HCT116 (cell line): ENCODE results near the gene STAB1. TPM values are rescaled to one million over a fixed set of nuclear protein-coding genes. Genes with fewer than 3 reads are reported as not detected.

ENCODE experiments used
- ATAC-seq: fragments of 200-7000 bp; cut with Tn5 transposase; 2 replicates; pipeline ENCODE4 v1.9.1; 2020; ENCODE audit warnings: mild to moderate bottlenecking, moderate library complexity
- BruUV-seq: library from RNA; stranded (reverse); fragments of 400-500 nt; replicated peaks from 2 replicates; lab custom pipeline; 2021; lab: Mats Ljungman, UMichigan
- CTCF ChIA-PET: fragments of 300-600 bp; sonication (Branson Sonifier 250); formaldehyde crosslinking; loops from one replicate; lab custom pipeline; 2021; ENCODE audit warnings: antibody characterized with exemption; lab: Charles Lee
- POLR2A ChIA-PET: fragments of 300-600, 350-600 bp; sonication (Branson Sonifier 250); formaldehyde crosslinking; loops from one replicate; lab custom pipeline; 2021; ENCODE audit warnings: antibody characterized with exemption; lab: Charles Lee
- RAD21 ChIA-PET, 2 experiments: fragments of 300-600 bp; sonication (Branson Sonifier 250); formaldehyde crosslinking; loops; one replicate each; lab custom pipeline; 2023; ENCODE audit warnings: low total read pairs in 2 of 2; ENCODE audit not compliant: uncharacterized antibody in 2 of 2, unreplicated experiment in 2 of 2, low non-redundant PET in 1 of 2; lab: Charles Lee
- DNase-seq: peaks from one replicate; pipeline ENCODE4 v3.0.0-alpha.2; 2010; ENCODE audit warnings: low read depth, low spot score
- H2AFZ ChIP-seq: fragments of 200-600 bp; shearing (Covaris generic), sonication (generic); 2 replicates; pipeline ENCODE4 v1.6.1; 2017; ENCODE audit warnings: low read depth, mixed run types, mixed read lengths, antibody characterized with exemption, low read length; ENCODE audit not compliant: poor library complexity, severe bottlenecking
- H3K27ac ChIP-seq: 2 replicates; pipeline ENCODE4 v1.5.1; 2012; ENCODE audit warnings: low read depth, low read length
- H3K27me3 ChIP-seq: fragments of 200-600 bp; sonication (generic); 2 replicates; pipeline ENCODE4 v1.6.1; 2016; ENCODE audit warnings: mixed run types, low read length, mixed read lengths; ENCODE audit not compliant: insufficient read depth
- H3K36me3 ChIP-seq, 2 experiments: fragments of 200-500 bp in 1 of 2; fragments of 200-600 bp in 1 of 2; sonication (Bioruptor generic) in 1 of 2; sonication (generic) in 1 of 2; 2 replicates each; pipeline versions ENCODE4 v1.5.1 to v1.6.1; 2014 to 2016; ENCODE audit warnings: low read length in 2 of 2, inconsistent platforms in 1 of 2, mixed read lengths in 1 of 2, mixed run types in 1 of 2; ENCODE audit not compliant: insufficient read depth in 2 of 2, control insufficient read depth in 1 of 2
- H3K4me1 ChIP-seq, 2 experiments: fragments of 200-600 bp in 1 of 2; sonication (generic) in 1 of 2; 2 replicates each; pipeline versions ENCODE4 v1.5.1 to v1.6.1; 2012 to 2017; ENCODE audit warnings: low read length in 2 of 2, inconsistent platforms in 1 of 2, mild to moderate bottlenecking in 1 of 2, mixed read lengths in 1 of 2, mixed run types in 1 of 2, moderate library complexity in 1 of 2; ENCODE audit not compliant: insufficient read depth in 2 of 2, control insufficient read depth in 1 of 2
- H3K4me2 ChIP-seq: fragments of 200-600 bp; sonication (generic); 2 replicates; pipeline ENCODE4 v1.6.1; 2017; ENCODE audit warnings: mixed run types, low read length, mixed read lengths
- H3K4me3 ChIP-seq, 2 experiments: fragments of 200-600 bp in 1 of 2; sonication (generic) in 1 of 2; replicated peaks in 1 of 2; 2 replicates each; pipeline ENCODE4 v1.5.1; 2011 to 2016; ENCODE audit warnings: low read length in 2 of 2, control low read depth in 1 of 2, low read depth in 1 of 2, mild to moderate bottlenecking in 1 of 2, mixed read lengths in 1 of 2, mixed run types in 1 of 2
- H3K79me2 ChIP-seq: fragments of 200-600 bp; sonication (generic); 2 replicates; pipeline ENCODE4 v1.6.1; 2017; ENCODE audit warnings: mild to moderate bottlenecking, mixed run types, low read length, moderate library complexity, mixed read lengths; ENCODE audit not compliant: insufficient read depth
- H3K9ac ChIP-seq: fragments of 200-600 bp; sonication (generic); 2 replicates; pipeline ENCODE4 v1.6.1; 2016; ENCODE audit warnings: low read length, mixed read lengths
- H3K9me2 ChIP-seq: fragments of 200-600 bp; sonication (generic), shearing (Covaris generic); 2 replicates; pipeline ENCODE4 v1.6.1; 2017; ENCODE audit warnings: mixed run types, mild to moderate bottlenecking, moderate library complexity; ENCODE audit not compliant: insufficient read depth
- H3K9me3 ChIP-seq, 2 experiments: fragments of 200-500 bp in 1 of 2; fragments of 200-600 bp in 1 of 2; sonication (Bioruptor generic) in 1 of 2; sonication (generic) in 1 of 2; 2 replicates each; pipeline ENCODE4 v1.6.1; 2014 to 2017; ENCODE audit warnings: low read length in 2 of 2, mixed read lengths in 2 of 2, inconsistent platforms in 1 of 2, low read depth in 1 of 2, mild to moderate bottlenecking in 1 of 2, mixed run types in 1 of 2, moderate library complexity in 1 of 2; ENCODE audit not compliant: control insufficient read depth in 1 of 2, insufficient read depth in 1 of 2
- H4K20me1 ChIP-seq: fragments of 200-600 bp; sonication (generic), shearing (Covaris generic); 2 replicates; pipeline ENCODE4 v1.6.1; 2017; ENCODE audit warnings: mixed run types, mild to moderate bottlenecking, moderate library complexity; ENCODE audit not compliant: insufficient read depth
- CBX3 ChIP-seq: IDR thresholded peaks from 2 replicates; pipeline ENCODE4 v1.6.1; 2012; ENCODE audit warnings: low read depth
- CEBPB ChIP-seq: IDR thresholded peaks from 2 replicates; pipeline ENCODE4 v1.6.1; 2012; ENCODE audit warnings: low read depth
- ELF1 ChIP-seq: IDR thresholded peaks from 2 replicates; pipeline ENCODE4 v1.6.1; 2012; ENCODE audit warnings: low read depth, borderline replicate concordance
- EZH2 ChIP-seq: fragments of 200-600 bp; sonication (generic); IDR thresholded peaks from 2 replicates; pipeline ENCODE4 v1.6.1; 2017; ENCODE audit warnings: antibody characterized with exemption, mixed run types
- JUND ChIP-seq: IDR thresholded peaks from 2 replicates; pipeline ENCODE4 v1.6.1; 2012
- MAX ChIP-seq: IDR thresholded peaks from 2 replicates; pipeline ENCODE4 v1.6.1; 2012
- POLR2AphosphoS5 ChIP-seq: IDR thresholded peaks from 2 replicates; pipeline ENCODE4 v1.6.1; 2011; ENCODE audit warnings: mild to moderate bottlenecking, low read depth, low read length, moderate library complexity
- SRF ChIP-seq: IDR thresholded peaks from 2 replicates; pipeline ENCODE4 v1.6.1; 2012; ENCODE audit warnings: low read depth
- TCF7L2 ChIP-seq: IDR thresholded peaks from 2 replicates; pipeline ENCODE4 v1.7.0; 2011; ENCODE audit warnings: borderline replicate concordance, inconsistent platforms; ENCODE audit not compliant: insufficient read depth, insufficient read length; ENCODE audit errors: extremely low read depth
- YY1 ChIP-seq: IDR thresholded peaks from 2 replicates; pipeline ENCODE4 v1.6.1; 2011; ENCODE audit warnings: low read length, low read depth, moderate library complexity, mild to moderate bottlenecking; ENCODE audit not compliant: insufficient replicate concordance; ENCODE audit errors: extremely low read depth
- ZFX ChIP-seq: fragments of 450-650 bp; IDR thresholded peaks from 2 replicates; pipeline ENCODE4 v1.6.1; 2017
- ZNF274 ChIP-seq: fragments of 200-500 bp; sonication (Bioruptor generic); IDR thresholded peaks from 2 replicates; pipeline ENCODE4 v1.6.1; 2014; ENCODE audit warnings: mild to moderate bottlenecking, low read depth, low read length, inconsistent platforms
- intact Hi-C: fragments of 100-400 bp; cut with micrococcal nuclease; formaldehyde crosslinking; loops from 2 replicates; pipeline ENCODE4 v1.10.0; 2022
- total RNA-seq: library from RNA; stranded (reverse); gene quantifications from one replicate; pipeline ENCODE4 v1.2.1, GENCODE V29; 2021; ENCODE audit not compliant: unreplicated experiment
- TF ChIP-seq, protein P1 (sequence below): IDR thresholded peaks from 2 replicates; pipeline ENCODE4 v1.6.1; 2011; ENCODE audit warnings: mild to moderate bottlenecking, low read length, moderate library complexity; ENCODE audit not compliant: insufficient replicate concordance; ENCODE audit errors: extremely low read depth

Gene STAB1
- total RNA-seq, 1 experiment from 2014 or later = 0.44 TPM

DNA sequence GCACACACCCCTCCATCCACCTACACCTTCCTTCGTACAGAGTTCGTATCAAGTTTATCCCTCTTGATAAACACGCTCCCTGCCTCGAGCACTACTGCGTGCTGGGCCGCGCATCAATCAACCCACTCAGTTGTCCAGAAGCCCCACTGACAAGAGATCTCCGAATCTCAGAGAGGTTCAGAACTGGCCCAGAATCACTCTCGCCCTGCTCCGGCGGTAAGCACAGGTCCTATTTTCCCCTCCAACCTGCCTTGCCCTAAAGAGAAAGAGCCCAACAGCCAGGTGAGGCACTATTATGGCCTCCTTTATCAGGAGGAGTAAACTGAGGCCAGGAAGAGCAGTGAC is 40.2 kb upstream of the STAB1 start:
- Histone ChIP-seq H3K4me3 (peak overlapping the region; percentile 80 to 94), H3K4me1 (peaks cover 42 to 67% of the 10 kb centered on the region in 2 experiments), H2AFZ (no peak overlapping the region), H3K27me3 (no peaks in the 10 kb centered on the region), H3K9me2 (no peaks in the 10 kb centered on the region), H3K4me2 (peak overlapping the region; percentile 89), H3K27ac (peak overlapping the region; percentile 66), H3K9ac (peak overlapping the region; percentile 95), H3K36me3 (peaks cover 8 to 24% of the 10 kb centered on the region in 2 experiments), H3K9me3 (no peaks in the 10 kb centered on the region), H3K79me2 (peaks cover 30% of the 10 kb centered on the region), H4K20me1 (no peaks in the 10 kb centered on the region)
- ChIA-PET POLR2A (interaction anchor here (1.7 kb wide), 1 partner anchor 81 kb away, joined by 8 read pairs; the partner anchor contains the start of gene UQCC5), CTCF (no interaction called here), RAD21 (no interaction called here)
- no peak for DNase-seq
- TF ChIP-seq ZFX (0 out of 2 replicates have a peak, but pooled peaks have one; percentile 14), CEBPB (no peak), POLR2AphosphoS5 (no peak), TCF7L2 (no peak)
- peak; percentile 23 for ATAC-seq
- intact Hi-C loops = no loop called here
- TSS peak; percentile 90 for BruUV-seq

DNA sequence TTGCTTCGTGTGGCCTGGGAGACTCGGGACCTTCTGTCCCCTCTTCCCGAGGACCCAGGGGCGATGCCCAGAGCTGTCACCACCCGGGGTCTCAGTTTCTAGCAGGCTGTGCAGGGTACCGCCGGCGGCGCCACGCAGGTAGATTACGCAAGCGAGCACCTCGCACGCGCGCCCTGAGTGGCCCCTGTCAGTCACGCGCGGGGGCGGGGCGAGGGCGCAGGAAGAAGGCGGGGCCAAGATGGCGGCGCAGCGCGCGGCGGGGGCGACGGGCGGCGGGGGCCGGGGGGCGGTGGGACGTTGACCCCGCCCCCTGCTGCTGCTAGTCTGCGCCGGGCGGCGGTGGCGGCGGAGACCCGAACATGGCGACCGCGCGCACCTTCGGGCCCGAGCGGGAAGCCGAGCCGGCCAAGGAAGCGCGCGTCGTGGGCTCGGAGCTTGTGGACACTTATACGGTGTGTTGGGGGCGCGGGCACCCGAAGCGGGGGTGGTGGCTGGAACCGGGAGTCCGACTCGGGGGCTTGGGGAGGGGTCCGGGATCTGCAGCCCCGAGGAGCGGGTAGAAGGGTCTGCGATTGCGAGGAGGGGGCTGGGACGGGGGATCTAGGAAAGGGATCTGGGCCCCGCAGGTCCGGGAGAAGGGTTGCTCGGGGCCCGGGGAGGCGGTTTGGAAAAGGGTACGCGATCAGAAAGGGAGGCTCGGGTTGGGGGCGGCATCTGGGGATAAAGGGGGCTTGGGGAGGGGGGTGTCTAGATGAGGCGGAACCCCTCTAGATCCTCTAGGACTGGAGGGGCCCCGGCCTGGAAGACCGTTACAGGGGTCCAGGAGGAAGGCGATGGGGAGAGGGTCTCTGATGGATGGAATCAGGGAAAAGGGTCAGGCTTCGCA is 39.6 kb upstream of the STAB1 start, which contains the start of gene NISCH:
Gene NISCH (plus strand): TSS at position 322 of the 886 bp plus-strand sequence. CDS start 38 bp downstream, at position 360.
- BruUV-seq = no TSS peak
- H3K9ac ChIP-seq = peak within 1 kb of the TSS; percentile 95
- H3K27ac ChIP-seq = peak within 1 kb of the TSS; percentile 77
- TF ChIP-seq JUND (no peak), POLR2AphosphoS5 (peak; percentile 91), ZFX (no peak; the same call in 1 of the 2 replicates), CBX3 (no peak), CEBPB (no peak), EZH2 (no peak), SRF (no peak), MAX (no peak), YY1 (peak; percentile 92), ZNF274 (no peak), TCF7L2 (no peak), ELF1 (no peak)
- TF ChIP-seq, protein P1, sequence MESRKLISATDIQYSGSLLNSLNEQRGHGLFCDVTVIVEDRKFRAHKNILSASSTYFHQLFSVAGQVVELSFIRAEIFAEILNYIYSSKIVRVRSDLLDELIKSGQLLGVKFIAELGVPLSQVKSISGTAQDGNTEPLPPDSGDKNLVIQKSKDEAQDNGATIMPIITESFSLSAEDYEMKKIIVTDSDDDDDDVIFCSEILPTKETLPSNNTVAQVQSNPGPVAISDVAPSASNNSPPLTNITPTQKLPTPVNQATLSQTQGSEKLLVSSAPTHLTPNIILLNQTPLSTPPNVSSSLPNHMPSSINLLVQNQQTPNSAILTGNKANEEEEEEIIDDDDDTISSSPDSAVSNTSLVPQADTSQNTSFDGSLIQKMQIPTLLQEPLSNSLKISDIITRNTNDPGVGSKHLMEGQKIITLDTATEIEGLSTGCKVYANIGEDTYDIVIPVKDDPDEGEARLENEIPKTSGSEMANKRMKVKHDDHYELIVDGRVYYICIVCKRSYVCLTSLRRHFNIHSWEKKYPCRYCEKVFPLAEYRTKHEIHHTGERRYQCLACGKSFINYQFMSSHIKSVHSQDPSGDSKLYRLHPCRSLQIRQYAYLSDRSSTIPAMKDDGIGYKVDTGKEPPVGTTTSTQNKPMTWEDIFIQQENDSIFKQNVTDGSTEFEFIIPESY = no peak

More for the DNA sequence above, 39.6 kb upstream of the STAB1 start, which contains the start of gene NISCH:
- Histone ChIP-seq H3K9me3 (no peaks in the 10 kb centered on the region), H2AFZ (peak within 1 kb of the TSS; percentile 61), H3K9me2 (no peaks in the 10 kb centered on the region), H3K4me1 (peaks cover 36 to 61% of the 10 kb centered on the region in 2 experiments), H3K4me2 (peak within 1 kb of the TSS; percentile 89), H3K4me3 (peak within 1 kb of the TSS; percentile 80 to 94), H4K20me1 (no peaks in the 10 kb centered on the region), H3K27me3 (no peaks in the 10 kb centered on the region), H3K79me2 (peaks cover 32% of the 10 kb centered on the region), H3K36me3 (peaks cover 11 to 28% of the 10 kb centered on the region in 2 experiments)
- DNase-seq (peak; percentile 40), ATAC-seq (peak; percentile 84)
- ChIA-PET POLR2A (no interaction called here), RAD21 (no interaction called here), CTCF (no interaction called here)
- intact Hi-C loops = no loop called here
